ENCODE data around the gene NOX4.

DNA sequence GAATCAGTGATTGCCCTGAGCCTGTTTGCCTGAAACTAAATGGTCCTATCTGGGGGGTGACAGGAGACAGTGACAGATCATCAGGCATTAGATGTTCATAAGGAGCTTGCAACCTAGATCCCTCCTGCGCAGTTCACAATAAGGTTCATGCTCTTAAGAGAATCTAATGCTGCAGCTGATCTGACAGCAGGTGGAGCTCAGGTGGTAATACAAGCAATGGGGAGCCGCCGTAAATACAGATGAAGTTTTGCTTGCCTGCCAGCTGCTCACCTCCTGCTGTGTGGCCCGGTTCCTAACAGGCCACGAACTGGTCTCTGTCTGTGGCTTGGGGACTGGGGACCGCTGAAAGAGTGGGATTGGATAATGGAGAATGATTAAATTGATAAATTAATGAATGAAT is 14.0 kb downstream of the NOX4 start:
- TF ChIP-seq POLR2A (IDR thresholded peaks at IDR 0.05): no peak
- TF ChIP-seq, protein P1, sequence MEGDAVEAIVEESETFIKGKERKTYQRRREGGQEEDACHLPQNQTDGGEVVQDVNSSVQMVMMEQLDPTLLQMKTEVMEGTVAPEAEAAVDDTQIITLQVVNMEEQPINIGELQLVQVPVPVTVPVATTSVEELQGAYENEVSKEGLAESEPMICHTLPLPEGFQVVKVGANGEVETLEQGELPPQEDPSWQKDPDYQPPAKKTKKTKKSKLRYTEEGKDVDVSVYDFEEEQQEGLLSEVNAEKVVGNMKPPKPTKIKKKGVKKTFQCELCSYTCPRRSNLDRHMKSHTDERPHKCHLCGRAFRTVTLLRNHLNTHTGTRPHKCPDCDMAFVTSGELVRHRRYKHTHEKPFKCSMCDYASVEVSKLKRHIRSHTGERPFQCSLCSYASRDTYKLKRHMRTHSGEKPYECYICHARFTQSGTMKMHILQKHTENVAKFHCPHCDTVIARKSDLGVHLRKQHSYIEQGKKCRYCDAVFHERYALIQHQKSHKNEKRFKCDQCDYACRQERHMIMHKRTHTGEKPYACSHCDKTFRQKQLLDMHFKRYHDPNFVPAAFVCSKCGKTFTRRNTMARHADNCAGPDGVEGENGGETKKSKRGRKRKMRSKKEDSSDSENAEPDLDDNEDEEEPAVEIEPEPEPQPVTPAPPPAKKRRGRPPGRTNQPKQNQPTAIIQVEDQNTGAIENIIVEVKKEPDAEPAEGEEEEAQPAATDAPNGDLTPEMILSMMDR (IDR thresholded peaks at IDR 0.05): peak in 3 of 7 experiments; percentile 10 to 50 (median 32)

Measured in stomach (tissue), 4 donors.